Measurements from ENCODE around the gene LYZL4.

Gene LYZL4

GRCh38 chr3:42410370-42411131 lies at the start of gene LYZL4:
LYZL4 (minus strand) TSS chr3:42410610; CDS start chr3:42407251, 3,359 bp downstream.
- no peak for DNase-seq (ENCODE audit: low read depth in 2 of 2)

GRCh38 chr3:42459151-42459550 lies 48.7 kb upstream of the LYZL4 start:
- DNase-seq (ENCODE audit: low read depth in 2 of 2): no peak

GRCh38 chr3:42456211-42456610 lies 45.8 kb upstream of the LYZL4 start:
- no peak for DNase-seq (ENCODE audit: low read depth in 2 of 2)

GRCh38 chr3:42451546-42452230 lies 41.3 kb upstream of the LYZL4 start:
- DNase-seq (ENCODE audit: low read depth in 2 of 2): no peak

- no peak for DNase-seq (ENCODE audit: low read depth in 2 of 2)
These were observed 40.7 kb upstream of the LYZL4 start for GRCh38 chr3:42451116-42451515.

GRCh38 chr3:42450567-42450966 lies 40.2 kb upstream of the LYZL4 start:
- no peak for DNase-seq (ENCODE audit: low read depth in 2 of 2)

GRCh38 chr3:42447481-42447880 lies 37.1 kb upstream of the LYZL4 start:
- no peak for DNase-seq (ENCODE audit: low read depth in 2 of 2)

GRCh38 chr3:42446111-42447050 lies 36.0 kb upstream of the LYZL4 start:
- no peak for DNase-seq (ENCODE audit: low read depth in 2 of 2)

GRCh38 chr3:42443819-42444436 lies 33.5 kb upstream of the LYZL4 start:
- peak; percentile 67 to 71 for DNase-seq (ENCODE audit: low read depth in 2 of 2)

GRCh38 chr3:42443292-42443691 lies 32.9 kb upstream of the LYZL4 start:
- no peak for DNase-seq (ENCODE audit: low read depth in 2 of 2)

- DNase-seq (ENCODE audit: low read depth in 2 of 2): no peak
These were observed 32.2 kb upstream of the LYZL4 start for GRCh38 chr3:42442640-42443039.

GRCh38 chr3:42441791-42442190 lies 31.4 kb upstream of the LYZL4 start:
- DNase-seq (ENCODE audit: low read depth in 2 of 2): no peak

- DNase-seq (ENCODE audit: low read depth in 2 of 2): no peak
These were observed 30.5 kb upstream of the LYZL4 start for GRCh38 chr3:42440924-42441323.

GRCh38 chr3:42439261-42440115 lies 29.1 kb upstream of the LYZL4 start:
- DNase-seq (ENCODE audit: low read depth in 2 of 2): no peak

GRCh38 chr3:42438758-42439157 lies 28.3 kb upstream of the LYZL4 start:
- DNase-seq (ENCODE audit: low read depth in 2 of 2): no peak

GRCh38 chr3:42438193-42438592 lies 27.8 kb upstream of the LYZL4 start:
- no peak for DNase-seq (ENCODE audit: low read depth in 2 of 2)

- DNase-seq (ENCODE audit: low read depth in 2 of 2): no peak
These were observed 24.5 kb upstream of the LYZL4 start for GRCh38 chr3:42434777-42435380.

GRCh38 chr3:42432485-42432884 lies 22.1 kb upstream of the LYZL4 start:
- DNase-seq (ENCODE audit: low read depth in 2 of 2): no peak

- DNase-seq (ENCODE audit: low read depth in 2 of 2): no peak
These were observed 20.5 kb upstream of the LYZL4 start for GRCh38 chr3:42430781-42431532.

- DNase-seq (ENCODE audit: low read depth in 2 of 2): no peak
These were observed 18.4 kb upstream of the LYZL4 start for GRCh38 chr3:42428830-42429229.
